GM19351 (cell line): ENCODE measurements around the gene EXOC4.
A peak's percentile ranks its signal among the peaks of the same experiment; 100 is the strongest.
"Not testable (repeated sequence)": the region's sequence is repeated elsewhere in the genome, so short reads cannot be mapped to it uniquely, and the experiment has no call there.

Experiments
- ATAC-seq: cut with Tn5 transposase; IDR thresholded peaks from one replicate; pipeline ENCODE4 v1.9.1; 2021; ENCODE audit warnings: mild to moderate bottlenecking, moderate library complexity; ENCODE audit not compliant: unreplicated experiment

The EXOC4 gene

DNA sequence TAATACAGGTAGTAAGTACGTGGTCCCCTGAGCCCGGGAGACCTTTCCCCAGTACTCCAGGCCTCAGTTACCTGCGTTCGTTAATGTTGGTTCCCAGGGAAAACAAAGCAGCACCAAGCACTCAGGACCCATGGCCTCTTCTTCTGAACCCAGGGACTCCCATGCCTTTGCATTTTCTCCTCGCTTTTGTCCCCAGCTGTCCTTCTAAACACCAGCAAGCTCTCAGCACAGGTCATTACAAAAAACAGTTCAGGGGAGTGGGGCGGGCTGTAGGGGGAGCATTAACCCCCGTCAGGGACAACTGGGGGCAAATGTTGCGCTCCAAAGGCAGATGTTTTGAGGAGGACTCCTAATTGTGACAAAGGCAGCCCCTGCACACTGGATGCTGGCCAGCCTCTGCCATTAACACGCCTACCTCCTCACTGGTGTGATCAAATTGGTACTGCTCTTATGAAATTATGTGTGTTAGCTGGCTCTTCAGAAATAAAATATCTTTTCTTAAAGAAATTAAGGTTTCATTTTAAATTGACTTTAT lies 793.8 kb downstream of the EXOC4 start:
- no peak for ATAC-seq

GRCh38 chr7:134047675-134048074 lies 794.8 kb downstream of the EXOC4 start:
- ATAC-seq = no peak

- ATAC-seq = no peak
Measured at GRCh38 chr7:134048166-134048565, 795.3 kb downstream of the EXOC4 start.

- peak; percentile 75 for ATAC-seq
Measured at GRCh38 chr7:134051020-134051419, 798.1 kb downstream of the EXOC4 start.

GRCh38 chr7:134056816-134057215 lies 803.9 kb downstream of the EXOC4 start:
- no peak for ATAC-seq

DNA sequence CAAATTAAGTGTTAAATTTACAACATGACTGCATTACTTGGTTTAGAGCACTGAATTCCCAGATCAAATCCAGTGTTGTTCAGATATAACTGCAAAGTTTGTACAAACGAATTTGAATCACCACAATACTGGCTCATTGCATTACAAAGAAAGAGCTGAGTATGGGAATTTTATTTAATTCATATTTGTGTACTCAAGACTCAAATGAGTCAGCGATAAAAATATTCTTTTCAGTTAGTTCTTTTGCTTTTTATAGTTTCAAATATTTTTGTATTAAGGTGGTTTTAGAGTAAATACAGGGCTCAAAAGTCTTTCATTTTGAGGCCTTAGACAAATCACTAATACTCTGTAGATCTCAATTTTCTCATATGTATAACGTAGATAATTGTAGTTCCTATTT lies 805.6 kb downstream of the EXOC4 start:
- no peak for ATAC-seq

GRCh38 chr7:134058980-134059379 lies 806.1 kb downstream of the EXOC4 start:
- no peak for ATAC-seq

DNA sequence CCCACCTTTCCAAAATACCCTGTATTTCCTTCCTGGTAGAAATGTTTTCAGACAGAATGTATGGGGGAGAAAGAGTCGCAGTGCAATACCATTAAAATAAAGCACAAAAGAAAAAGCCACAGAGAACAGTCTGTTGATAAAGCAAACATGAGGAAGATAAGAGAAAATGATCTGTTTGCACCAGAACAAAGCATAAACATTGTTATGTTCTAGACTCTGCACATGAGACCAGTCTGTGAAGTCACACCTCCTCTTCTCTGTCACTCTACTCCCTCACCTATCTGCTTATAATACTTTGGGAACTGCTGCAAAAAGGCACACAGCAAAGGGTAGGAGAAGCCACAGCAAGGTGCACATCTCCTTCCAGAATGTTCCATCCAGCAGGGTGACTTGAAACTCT lies 807.0 kb downstream of the EXOC4 start:
- no peak for ATAC-seq

DNA sequence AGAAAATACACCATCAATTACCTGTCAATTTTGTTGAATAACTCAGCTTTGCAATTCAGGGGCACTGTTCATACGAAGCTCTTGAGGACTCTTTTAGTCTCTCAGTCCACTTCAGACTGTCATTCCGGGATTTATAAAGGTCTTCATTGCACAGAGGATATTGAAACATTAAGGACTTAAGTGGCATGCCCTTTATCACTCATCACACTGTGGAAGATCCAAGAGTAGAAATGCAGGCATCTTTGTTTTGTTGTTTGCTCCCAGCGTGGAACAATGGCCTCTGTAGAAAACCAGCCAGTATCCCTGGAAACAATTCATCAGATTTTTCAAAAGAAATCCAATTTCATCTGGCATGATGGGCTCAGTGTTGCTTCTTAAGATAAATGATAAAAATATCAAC lies 808.0 kb downstream of the EXOC4 start:
- no peak for ATAC-seq

DNA sequence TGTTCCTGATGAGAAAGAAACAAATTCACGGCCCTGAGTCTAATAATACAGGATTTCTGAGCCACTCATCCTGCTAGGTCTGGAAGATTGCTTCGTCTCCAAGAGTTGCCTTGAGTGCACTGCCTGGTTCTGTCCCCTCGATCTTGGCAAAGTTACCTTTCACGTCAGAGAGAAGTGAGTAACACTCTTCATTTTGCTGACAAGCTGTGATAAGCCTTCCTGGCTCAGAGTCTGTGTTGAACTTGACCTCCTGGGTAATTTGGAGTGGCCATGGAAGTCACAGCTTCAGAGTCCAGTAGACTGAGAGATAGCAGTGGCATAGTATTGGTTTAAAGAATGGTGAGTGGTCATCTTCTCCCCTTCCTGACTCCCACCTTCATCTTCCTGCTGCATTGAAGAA lies 809.6 kb downstream of the EXOC4 start:
- ATAC-seq = no peak

DNA sequence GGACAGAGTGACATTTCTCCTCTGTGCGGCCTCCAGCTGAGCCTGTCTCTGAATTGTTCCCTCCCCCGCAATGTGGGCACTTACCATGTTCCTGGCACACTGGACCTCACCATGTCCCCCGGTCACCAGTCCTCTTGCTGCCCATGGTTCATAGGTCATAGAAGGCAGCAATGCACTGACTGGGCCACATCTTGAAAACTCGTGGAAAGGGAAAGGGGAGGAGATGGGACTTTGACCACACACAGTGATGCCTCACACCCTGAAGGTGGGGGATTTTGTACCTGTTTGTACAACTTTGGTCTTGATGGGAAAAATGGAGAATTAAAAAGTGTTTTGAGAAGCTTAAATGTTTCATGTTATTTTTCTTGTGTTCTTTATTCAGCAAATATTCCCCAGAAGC lies 812.5 kb downstream of the EXOC4 start:
- no peak for ATAC-seq

DNA sequence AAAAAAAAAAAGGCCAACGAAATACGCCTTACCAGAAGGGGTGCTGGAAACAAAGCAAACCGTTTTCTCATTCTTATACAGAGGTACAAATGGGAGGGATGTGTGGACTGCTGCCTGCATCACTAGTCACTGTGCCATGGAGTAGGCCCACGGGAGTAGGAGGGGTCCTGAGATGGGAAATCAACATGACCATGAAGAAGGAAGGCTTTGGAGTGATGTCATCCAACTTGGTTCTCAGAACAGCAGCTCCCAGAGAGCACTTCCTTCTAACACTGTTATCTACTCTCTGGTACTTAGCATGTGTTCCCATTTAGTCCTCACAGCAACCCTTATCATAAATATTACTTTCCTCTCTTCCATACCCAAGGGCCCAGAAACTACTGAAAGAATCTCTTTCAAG lies 814.3 kb downstream of the EXOC4 start:
- no peak for ATAC-seq

DNA sequence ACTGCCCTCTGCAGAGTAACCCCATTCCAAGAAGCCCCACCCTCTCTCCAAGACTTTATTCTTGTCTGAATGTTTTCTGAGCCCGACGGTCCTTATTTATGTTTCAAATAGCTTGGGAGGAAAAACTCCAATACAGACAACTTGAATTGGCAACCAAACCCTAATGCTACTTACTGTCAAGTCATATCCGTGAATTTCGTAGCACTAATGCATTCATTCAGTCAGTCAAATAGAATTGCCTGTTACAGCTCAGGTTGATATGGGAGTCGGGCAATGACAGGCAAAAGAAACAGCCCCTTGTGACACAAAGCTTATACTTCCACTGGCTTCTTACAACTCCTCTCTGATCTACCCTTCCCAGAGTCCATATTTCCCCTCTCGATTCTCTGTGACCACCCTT lies 815.8 kb downstream of the EXOC4 start:
- no peak for ATAC-seq

- no peak for ATAC-seq
Measured at GRCh38 chr7:134069187-134069586, 816.3 kb downstream of the EXOC4 start.

GRCh38 chr7:134070673-134071072 lies 817.8 kb downstream of the EXOC4 start:
- no peak for ATAC-seq

DNA sequence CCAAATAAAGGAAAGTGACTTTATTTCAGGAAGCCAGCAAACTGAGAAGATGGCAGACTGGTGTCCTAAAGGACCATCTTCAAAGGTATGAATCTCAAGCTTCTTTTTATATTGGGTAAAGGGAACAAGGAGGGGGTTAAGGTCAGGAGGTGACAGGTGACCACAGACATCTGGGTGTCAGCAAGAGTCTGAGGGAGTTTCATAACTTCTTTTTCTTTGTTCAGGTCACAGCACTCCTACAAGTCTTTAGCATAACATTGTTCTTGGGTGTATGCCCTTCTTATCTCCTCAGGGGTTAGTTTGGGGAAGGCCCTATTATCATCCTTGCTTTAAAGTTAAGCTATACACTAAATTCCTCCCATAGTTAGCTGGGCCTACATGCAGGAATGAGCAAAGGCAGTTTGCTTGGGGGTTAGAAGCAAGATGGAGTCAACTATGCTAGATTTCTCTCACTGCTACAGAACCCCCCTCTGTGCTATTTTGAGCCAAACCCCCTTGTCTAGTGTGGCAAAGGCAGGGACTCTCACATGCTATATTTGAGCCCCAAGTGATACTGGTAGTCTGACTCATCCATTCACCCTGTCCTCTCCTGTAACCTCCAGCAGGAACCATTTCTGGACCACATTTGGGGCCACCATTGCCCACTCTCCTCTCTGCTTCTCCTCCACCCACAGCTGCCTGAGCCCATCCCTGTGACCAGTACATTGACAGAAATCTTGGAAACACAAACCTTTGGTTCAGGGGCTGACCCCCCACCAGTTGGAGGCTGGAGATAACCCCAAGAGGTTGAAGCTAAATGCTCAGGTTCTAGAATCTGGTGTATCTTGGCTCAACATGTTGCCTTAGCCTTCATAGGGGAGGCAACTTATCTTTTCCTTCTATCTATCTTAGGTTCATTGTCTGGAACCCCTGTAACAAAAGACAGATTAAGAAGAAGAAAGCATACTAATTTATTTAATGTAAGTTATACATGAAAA lies 818.8 kb downstream of the EXOC4 start:
- ATAC-seq = peak; percentile 91

DNA sequence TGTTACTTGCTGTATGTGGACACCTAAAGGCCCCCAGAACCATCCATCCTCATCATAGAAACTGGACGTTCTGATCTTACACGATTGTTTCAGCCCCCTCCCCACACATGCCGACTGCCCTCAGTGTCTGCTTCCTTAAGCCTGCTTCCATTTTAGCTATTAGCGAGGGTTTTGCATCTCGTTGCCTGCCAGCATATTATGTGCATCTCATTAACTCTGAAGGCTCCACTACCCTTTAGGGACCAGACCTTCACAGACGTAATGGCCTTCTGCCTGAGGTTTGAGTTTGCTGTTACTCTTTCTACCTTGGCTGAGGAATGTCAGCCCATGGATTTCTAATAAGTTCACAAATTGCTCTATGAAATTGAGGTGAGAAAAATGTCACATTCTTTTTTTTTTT lies 820.4 kb downstream of the EXOC4 start:
- no peak for ATAC-seq

GRCh38 chr7:134075799-134076198 lies 822.9 kb downstream of the EXOC4 start:
- ATAC-seq = no peak

DNA sequence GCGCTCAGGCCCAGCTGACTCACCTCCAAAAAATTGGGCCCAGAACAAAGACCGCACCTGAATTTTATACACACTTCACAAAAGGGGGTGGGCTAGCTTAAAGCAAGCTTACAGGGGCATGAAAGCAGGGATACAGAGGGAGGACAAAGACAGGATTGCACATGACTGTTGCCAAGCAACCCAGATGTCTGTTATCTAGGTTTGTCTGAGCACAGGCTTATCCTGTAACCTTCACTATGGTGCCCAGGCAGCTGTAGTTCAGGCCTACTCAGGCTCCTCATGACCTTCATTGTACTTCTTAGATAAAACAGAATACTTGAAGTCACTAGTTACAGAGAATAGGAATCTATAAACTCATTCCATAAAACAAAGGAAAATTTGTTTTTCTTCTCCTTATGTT lies 824.7 kb downstream of the EXOC4 start:
- ATAC-seq = not testable (repeated sequence)

- no peak for ATAC-seq
Measured at GRCh38 chr7:134078991-134079390, 826.1 kb downstream of the EXOC4 start.

- ATAC-seq = no peak
Measured at GRCh38 chr7:134081695-134082094, 828.8 kb downstream of the EXOC4 start.

- no peak for ATAC-seq
Measured at GRCh38 chr7:134083766-134084487, 831.0 kb downstream of the EXOC4 start.
